K562 (cell line): ENCODE measurements around the gene COL1A1. TPM values are rescaled to one million over a fixed set of nuclear protein-coding genes. Genes with fewer than 3 reads are reported as not detected.

Experiments
- BCL6 ChIP-seq: fragments of 250-450 bp; sonication (Bioruptor Pico); IDR thresholded peaks from 2 replicates; pipeline ENCODE4 v1.4.0; 2020
- ETS2 ChIP-seq: IDR thresholded peaks from 2 replicates; pipeline ENCODE4 v1.6.1; 2016; ENCODE audit warnings: borderline replicate concordance, missing genetic modification characterization, mild to moderate bottlenecking, moderate library complexity, missing compliant biosample characterization; ENCODE audit not compliant: poor library complexity, severe bottlenecking
- FOXA3 ChIP-seq, 2 experiments: fragments of 450-650 bp in 1 of 2; sonication (generic) in 1 of 2; formaldehyde crosslinking; IDR thresholded peaks in 1 of 2; conservative IDR thresholded peaks in 1 of 2; 2 replicates each; pipeline versions ENCODE4 v1.4.0 to v1.8.0; 2020 to 2022; ENCODE audit warnings: mild to moderate bottlenecking in 2 of 2, missing genetic modification reagents in 1 of 2
- POLR2H ChIP-seq: IDR thresholded peaks from 2 replicates; pipeline ENCODE4 v1.6.1; 2016; ENCODE audit warnings: missing genetic modification characterization, low read depth, mild to moderate bottlenecking, control low read depth, missing compliant biosample characterization, moderate library complexity
- PTTG1 ChIP-seq: fragments of 450-650 bp; IDR thresholded peaks from 2 replicates; pipeline ENCODE4 v1.6.1; 2016; ENCODE audit warnings: low read depth, mild to moderate bottlenecking, missing genetic modification characterization, missing compliant biosample characterization
- RB1 ChIP-seq: fragments of 450-650 bp; IDR thresholded peaks from 2 replicates; pipeline ENCODE4 v1.6.1; 2017; ENCODE audit warnings: low read depth, mild to moderate bottlenecking
- SMAD3 ChIP-seq: fragments of 450-650 bp; formaldehyde crosslinking; conservative IDR thresholded peaks from 2 replicates; pipeline ENCODE4 v1.4.0; 2020; ENCODE audit warnings: mild to moderate bottlenecking
- ZBTB17 ChIP-seq: fragments of 450-650 bp; formaldehyde crosslinking; IDR thresholded peaks from 2 replicates; pipeline ENCODE4 v1.4.0; 2020; ENCODE audit warnings: mild to moderate bottlenecking
- polyA plus RNA-seq, 8 experiments: library from polyadenylated mRNA; depleted of rRNA in 4 of 8; stranded (reverse) in 5 of 8; unstranded in 3 of 8; fragments of >200 nt; fragmentation: Nextera tagmentation in 2 of 8; fragmentation: Illumina TruSeq in 1 of 8; extraction: Ambion mirVana in 2 of 8; extraction: Trizol in 1 of 8; gene quantifications; 2 replicates each; pipeline versions ENCODE4 v1.2.1 to v1.2.3, GENCODE V29; 2011 to 2014; ENCODE audit warnings: inconsistent platforms in 1 of 8, missing spikeins in 1 of 8
- total RNA-seq, 7 experiments: library from RNA; depleted of rRNA in 6 of 7; stranded (reverse); fragments of >200 nt in 6 of 7; fragmentation: Illumina TruSeq in 2 of 7; extraction: Trizol in 2 of 7; gene quantifications; 2 replicates each; pipeline versions ENCODE4 v1.2.1 to v1.2.3, GENCODE V29; 2011 to 2021; ENCODE audit warnings: low replicate concordance in 1 of 7
- TF ChIP-seq, protein P1 (sequence below), 2 experiments: IDR thresholded peaks in 1 of 2; conservative IDR thresholded peaks in 1 of 2; 2 replicates each; pipeline ENCODE4 v1.6.1; 2016; ENCODE audit warnings: low read depth in 2 of 2, mild to moderate bottlenecking in 1 of 2, missing compliant biosample characterization in 1 of 2, missing genetic modification characterization in 1 of 2, moderate library complexity in 1 of 2
- TF ChIP-seq, protein P2 (sequence below), 2 experiments: fragments of 150-350 bp in 1 of 2; IDR thresholded peaks; 2 replicates each; pipeline ENCODE4 v1.6.1; 2012 to 2016; ENCODE audit warnings: low read depth in 2 of 2, low read length in 2 of 2, mild to moderate bottlenecking in 1 of 2, moderate library complexity in 1 of 2
- TF ChIP-seq, protein P3 (sequence below): sonication (generic); IDR thresholded peaks from 2 replicates; pipeline ENCODE4 v1.6.1; 2016
- TF ChIP-seq, protein P4 (sequence below), 2 experiments: fragments of 250-450 bp in 1 of 2; fragments of 450-650 bp in 1 of 2; sonication (Bioruptor Pico) in 1 of 2; IDR thresholded peaks; 2 replicates each; pipeline versions ENCODE4 v1.6.1 to v1.8.0; 2016 to 2021; ENCODE audit warnings: mild to moderate bottlenecking in 2 of 2, moderate library complexity in 2 of 2, missing compliant biosample characterization in 1 of 2, missing genetic modification characterization in 1 of 2
- TF ChIP-seq, protein P5 (sequence below), 3 experiments: fragments of 200-800 bp in 1 of 3; fragments of 250-450 bp in 1 of 3; fragments of 450-650 bp in 1 of 3; sonication (Bioruptor Pico) in 1 of 3; sonication (Bioruptor generic) in 1 of 3; formaldehyde crosslinking in 1 of 3; IDR thresholded peaks; 2 replicates each; pipeline versions ENCODE4 v1.6.1 to v1.8.0; 2016 to 2022; ENCODE audit warnings: mild to moderate bottlenecking in 2 of 3, missing genetic modification characterization in 2 of 3, missing compliant biosample characterization in 1 of 3, moderate library complexity in 1 of 3

The COL1A1 gene
- total and polyA plus RNA-seq, 9 of the 15 experiments (the other 6 are each of a cell fraction or from before 2014, with no cell fraction given) = 0.04 to 3.4 (median 0.18) TPM

DNA sequence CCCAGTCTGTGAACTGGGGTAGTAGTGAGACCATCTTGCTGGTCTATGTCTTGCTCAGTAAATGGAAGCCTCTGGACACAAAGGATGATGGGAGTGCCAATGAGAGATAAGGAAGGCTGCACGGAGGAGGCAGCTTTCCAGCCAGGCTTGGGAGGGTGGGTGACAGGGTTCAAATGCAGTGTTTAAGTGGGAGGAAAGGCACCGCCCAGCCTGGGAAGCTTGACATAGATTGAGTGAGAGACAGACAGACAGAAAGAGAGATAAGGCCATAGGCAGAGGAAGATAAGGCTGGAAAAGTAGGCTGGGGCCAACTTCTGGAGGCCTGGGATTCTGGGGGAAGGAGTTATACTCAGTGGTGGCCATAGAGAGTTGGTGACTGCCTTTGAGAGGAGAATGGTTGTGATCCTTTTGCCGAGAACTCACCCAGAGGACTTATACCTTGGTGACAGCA is 7.2 kb upstream of the COL1A1 start (continued):
- TF ChIP-seq, protein P1, sequence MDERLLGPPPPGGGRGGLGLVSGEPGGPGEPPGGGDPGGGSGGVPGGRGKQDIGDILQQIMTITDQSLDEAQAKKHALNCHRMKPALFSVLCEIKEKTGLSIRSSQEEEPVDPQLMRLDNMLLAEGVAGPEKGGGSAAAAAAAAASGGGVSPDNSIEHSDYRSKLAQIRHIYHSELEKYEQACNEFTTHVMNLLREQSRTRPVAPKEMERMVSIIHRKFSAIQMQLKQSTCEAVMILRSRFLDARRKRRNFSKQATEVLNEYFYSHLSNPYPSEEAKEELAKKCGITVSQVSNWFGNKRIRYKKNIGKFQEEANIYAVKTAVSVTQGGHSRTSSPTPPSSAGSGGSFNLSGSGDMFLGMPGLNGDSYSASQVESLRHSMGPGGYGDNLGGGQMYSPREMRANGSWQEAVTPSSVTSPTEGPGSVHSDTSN (CRISPR knock-in tag; IDR thresholded peaks at IDR 0.05; ENCODE audit: low read depth) = peak; percentile 77
- TF ChIP-seq, protein P1 (tag; conservative IDR thresholded peaks at IDR 0.05; ENCODE audit: low read depth) = peak; percentile 98
- TF ChIP-seq POLR2H (tag) (no peak), ZBTB17 (CRISPR knock-in tag) (peak; percentile 59; the same call in 1 of the 2 replicates), PTTG1 (tag) (no peak), SMAD3 (CRISPR knock-in tag) (0 out of 2 replicates have a peak, but pooled peaks have one; percentile 41), ETS2 (tag) (no peak), RB1 (0 out of 2 replicates have a peak, but pooled peaks have one; percentile 14), FOXA3 (CRISPR knock-in tag; conservative IDR thresholded peaks at IDR 0.05 in 1 of 2, IDR thresholded peaks at IDR 0.05 in 1 of 2) (no peak), BCL6 (no peak)
- TF ChIP-seq, protein P2, sequence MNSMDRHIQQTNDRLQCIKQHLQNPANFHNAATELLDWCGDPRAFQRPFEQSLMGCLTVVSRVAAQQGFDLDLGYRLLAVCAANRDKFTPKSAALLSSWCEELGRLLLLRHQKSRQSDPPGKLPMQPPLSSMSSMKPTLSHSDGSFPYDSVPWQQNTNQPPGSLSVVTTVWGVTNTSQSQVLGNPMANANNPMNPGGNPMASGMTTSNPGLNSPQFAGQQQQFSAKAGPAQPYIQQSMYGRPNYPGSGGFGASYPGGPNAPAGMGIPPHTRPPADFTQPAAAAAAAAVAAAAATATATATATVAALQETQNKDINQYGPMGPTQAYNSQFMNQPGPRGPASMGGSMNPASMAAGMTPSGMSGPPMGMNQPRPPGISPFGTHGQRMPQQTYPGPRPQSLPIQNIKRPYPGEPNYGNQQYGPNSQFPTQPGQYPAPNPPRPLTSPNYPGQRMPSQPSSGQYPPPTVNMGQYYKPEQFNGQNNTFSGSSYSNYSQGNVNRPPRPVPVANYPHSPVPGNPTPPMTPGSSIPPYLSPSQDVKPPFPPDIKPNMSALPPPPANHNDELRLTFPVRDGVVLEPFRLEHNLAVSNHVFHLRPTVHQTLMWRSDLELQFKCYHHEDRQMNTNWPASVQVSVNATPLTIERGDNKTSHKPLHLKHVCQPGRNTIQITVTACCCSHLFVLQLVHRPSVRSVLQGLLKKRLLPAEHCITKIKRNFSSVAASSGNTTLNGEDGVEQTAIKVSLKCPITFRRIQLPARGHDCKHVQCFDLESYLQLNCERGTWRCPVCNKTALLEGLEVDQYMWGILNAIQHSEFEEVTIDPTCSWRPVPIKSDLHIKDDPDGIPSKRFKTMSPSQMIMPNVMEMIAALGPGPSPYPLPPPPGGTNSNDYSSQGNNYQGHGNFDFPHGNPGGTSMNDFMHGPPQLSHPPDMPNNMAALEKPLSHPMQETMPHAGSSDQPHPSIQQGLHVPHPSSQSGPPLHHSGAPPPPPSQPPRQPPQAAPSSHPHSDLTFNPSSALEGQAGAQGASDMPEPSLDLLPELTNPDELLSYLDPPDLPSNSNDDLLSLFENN (IDR thresholded peaks at IDR 0.05; ENCODE audit: low read depth in 2 of 2, low read length in 2 of 2) = peak in 1 of 2 experiments; percentile 83; a peak in 2 of 4 replicates
- TF ChIP-seq, protein P3, sequence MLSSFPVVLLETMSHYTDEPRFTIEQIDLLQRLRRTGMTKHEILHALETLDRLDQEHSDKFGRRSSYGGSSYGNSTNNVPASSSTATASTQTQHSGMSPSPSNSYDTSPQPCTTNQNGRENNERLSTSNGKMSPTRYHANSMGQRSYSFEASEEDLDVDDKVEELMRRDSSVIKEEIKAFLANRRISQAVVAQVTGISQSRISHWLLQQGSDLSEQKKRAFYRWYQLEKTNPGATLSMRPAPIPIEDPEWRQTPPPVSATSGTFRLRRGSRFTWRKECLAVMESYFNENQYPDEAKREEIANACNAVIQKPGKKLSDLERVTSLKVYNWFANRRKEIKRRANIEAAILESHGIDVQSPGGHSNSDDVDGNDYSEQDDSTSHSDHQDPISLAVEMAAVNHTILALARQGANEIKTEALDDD = peak; percentile 25; the same call in 1 of the 2 replicates
- TF ChIP-seq, protein P4, sequence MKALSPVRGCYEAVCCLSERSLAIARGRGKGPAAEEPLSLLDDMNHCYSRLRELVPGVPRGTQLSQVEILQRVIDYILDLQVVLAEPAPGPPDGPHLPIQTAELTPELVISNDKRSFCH (CRISPR knock-in tag; IDR thresholded peaks at IDR 0.05) = no peak
- TF ChIP-seq, protein P4 (tag; IDR thresholded peaks at IDR 0.05) = peak; percentile 76
- TF ChIP-seq, protein P5, sequence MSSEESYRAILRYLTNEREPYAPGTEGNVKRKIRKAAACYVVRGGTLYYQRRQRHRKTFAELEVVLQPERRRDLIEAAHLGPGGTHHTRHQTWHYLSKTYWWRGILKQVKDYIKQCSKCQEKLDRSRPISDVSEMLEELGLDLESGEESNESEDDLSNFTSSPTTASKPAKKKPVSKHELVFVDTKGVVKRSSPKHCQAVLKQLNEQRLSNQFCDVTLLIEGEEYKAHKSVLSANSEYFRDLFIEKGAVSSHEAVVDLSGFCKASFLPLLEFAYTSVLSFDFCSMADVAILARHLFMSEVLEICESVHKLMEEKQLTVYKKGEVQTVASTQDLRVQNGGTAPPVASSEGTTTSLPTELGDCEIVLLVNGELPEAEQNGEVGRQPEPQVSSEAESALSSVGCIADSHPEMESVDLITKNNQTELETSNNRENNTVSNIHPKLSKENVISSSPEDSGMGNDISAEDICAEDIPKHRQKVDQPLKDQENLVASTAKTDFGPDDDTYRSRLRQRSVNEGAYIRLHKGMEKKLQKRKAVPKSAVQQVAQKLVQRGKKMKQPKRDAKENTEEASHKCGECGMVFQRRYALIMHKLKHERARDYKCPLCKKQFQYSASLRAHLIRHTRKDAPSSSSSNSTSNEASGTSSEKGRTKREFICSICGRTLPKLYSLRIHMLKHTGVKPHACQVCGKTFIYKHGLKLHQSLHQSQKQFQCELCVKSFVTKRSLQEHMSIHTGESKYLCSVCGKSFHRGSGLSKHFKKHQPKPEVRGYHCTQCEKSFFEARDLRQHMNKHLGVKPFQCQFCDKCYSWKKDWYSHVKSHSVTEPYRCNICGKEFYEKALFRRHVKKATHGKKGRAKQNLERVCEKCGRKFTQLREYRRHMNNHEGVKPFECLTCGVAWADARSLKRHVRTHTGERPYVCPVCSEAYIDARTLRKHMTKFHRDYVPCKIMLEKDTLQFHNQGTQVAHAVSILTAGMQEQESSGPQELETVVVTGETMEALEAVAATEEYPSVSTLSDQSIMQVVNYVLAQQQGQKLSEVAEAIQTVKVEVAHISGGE (CRISPR knock-in tag; IDR thresholded peaks at IDR 0.05) = peak in 1 of 3 experiments; percentile 70; a peak in 1 of 6 replicates
